CMK (cell line): ENCODE measurements around the gene PTPRS.

Source experiments
- DNase-seq: peaks from one replicate; pipeline ENCODE4 v3.0.0-alpha.2; 2010; ENCODE audit warnings: low read depth

Gene PTPRS

DNA sequence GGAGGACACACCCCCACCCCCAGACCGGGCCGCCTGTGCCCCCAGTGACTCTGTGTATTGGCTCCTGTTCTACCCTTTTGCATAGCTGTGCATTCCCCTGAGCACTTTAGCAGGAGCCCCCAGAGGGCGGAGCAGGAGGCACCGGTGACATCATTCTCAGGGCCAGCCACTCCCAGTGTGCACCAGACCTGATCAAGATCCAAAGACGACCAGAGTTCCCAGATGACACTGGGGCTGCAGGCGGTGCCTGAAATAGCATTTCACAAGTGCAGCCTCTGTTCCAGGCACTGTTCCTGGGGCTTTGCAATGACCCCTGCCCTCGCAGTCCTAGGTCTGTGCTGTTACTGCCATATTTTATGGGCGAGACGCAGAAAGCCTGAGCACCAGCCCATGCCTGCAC lies 14.5 kb upstream of the PTPRS start:
- no peak for DNase-seq

DNA sequence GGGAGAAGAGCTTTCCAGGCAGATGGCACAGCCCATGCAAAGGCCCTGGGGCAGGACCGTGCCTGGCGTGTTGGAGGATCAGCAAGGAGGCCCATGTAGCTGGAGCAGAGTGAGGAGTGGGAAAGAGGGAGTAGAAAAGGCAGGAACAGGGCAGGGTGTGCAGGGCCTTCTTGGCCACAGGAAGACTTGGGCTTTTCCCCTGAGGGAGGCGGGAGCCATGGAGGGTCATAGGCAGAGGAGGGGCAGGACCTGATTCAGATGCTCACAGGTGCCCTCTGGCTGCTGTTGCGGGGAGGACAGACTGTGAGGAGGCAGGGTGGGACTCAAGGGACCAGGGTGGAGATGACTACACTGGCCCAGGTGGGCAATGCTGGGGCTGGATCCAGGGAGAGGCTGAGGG lies 13.8 kb upstream of the PTPRS start:
- no peak for DNase-seq

DNA sequence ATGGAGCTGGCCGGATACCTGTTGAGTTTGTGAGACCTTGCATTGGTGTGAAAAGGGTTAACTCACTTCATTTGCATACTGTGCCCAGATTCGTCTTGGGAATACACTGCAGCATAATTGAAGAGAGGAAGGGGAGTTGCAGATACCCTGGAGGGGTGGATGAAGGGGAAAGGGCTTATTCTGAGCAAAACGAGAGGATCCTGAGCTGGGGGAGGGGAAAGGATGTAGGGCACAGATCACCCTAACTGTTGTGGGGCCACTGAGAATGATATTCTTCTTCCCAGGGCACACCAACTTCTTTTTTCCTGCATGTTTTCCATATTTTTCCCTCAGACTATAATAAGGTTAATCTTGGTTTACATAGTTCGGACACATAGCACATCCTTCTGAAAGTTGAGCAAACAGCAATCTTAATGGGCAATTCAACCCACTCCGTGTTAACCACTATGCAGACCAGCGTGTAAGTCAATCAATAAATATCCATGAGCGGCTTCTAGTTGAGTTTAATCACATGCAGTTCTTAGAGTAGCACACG lies 11.7 kb upstream of the PTPRS start:
- no peak for DNase-seq

DNA sequence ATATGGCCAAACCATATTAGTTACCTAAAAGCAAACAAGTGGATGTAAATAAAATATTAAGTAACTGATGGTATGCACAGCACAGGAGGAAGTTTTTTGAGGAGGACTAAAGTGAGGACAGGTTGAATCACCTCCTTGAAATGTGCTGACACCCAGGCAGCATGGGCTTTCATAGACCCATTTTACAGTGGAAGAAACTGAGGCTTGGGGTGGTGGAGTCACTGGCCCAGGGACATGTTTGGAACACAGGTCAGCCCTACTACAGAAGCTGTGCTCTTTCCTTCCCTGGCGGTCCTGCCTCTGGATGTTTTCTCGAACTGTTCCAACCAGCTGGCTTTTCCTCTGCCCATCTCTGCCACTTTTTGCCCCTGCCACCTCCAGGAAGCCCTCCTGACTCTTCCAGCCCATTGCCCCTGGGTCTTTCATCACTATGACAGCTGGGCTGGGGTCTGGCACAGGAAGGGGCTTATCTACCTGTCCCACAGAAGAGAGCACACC lies 11.2 kb upstream of the PTPRS start:
- DNase-seq, result no peak

DNA sequence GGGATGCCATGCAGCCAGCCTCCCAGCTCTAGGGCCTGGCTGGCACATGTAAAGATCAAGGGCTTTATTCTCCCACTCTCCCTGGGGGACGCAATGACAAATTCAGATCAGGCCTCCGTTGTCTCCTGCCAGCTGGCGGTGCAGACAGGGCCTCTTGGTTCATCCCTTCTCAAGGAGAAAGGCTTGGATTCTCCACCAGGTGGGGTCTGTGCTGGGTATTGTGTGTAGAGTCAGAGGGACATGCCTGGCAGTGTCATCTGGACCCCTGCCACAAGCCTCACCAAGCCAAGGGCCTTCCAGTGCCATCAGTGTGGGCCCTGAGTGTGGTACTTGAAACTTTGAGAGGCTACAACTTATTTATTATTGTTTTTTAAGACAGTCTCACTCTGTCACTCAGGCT lies 8.4 kb upstream of the PTPRS start:
- DNase-seq, result no peak

DNA sequence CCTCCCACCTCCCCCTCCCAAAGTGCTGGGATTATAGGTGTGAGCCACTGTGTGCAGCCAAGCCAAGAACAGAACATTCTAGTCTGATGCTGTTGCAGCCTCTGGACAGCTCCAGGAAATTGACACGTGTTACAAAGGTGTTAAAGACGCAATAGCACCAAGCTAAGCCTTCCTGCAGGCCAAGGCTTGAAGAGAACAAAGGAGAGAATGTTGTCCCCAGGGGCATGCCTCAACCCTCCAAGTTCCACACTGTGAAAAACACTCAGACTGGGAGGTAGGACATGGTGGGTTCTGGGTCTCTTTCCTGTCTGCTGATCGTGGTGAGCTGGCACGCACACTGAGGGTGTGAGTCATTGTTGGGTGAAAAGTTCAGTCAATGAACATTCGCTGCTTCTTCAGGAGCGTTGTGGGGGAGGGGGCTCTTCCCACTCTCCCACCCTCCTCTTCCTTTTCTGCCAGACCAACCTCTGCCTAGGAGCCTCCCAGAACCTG lies 5.3 kb upstream of the PTPRS start:
- DNase-seq, result no peak

DNA sequence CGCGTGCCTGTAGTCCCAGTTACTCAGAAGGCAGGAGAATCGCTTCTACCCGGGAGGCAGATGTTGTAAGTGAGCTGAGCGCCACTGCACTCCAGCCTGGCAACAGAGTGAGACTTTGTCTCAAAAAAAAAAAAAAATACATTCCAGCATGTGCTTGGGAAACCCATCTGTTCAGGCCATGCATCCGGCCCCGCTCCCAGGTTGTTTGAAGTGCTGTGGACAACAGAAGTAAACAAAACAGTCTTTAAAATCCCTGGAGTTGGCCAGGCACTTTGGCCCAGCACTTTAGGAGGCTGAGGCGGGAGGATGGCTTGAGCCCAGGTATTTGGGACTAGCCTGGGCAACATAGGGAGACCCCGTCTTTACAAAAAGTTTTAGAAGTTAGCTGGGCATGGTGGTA lies 3.2 kb upstream of the PTPRS start:
- DNase-seq, result no peak

DNA sequence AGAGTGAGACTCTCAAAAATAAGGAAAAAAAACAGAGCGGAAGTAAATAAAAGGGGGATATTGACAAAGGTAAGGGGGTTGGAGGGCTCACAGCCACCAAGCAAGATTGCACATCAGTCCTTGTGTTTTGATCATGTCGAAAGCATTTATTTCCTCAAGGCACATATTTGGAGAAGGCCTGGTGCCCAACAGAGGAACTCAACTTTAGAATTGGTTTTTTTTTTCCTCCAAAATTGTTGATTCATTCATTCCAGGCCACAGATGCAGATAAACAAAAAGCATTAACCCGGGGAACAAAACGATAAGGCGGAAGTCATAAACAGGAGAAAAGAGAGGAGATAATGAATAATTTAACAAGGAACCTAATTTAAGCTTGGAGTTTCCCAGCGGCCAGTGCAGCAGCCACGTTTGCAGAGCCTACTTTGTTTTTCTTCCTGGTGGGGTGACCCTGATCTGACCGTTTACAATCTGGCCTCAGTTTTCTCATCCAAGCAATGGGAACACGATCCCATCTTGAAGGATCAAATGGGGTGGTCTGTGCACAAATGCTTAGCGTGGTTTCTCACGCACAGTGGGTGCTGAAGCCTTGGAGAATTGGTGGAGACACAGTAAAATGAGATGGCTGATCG lies 2.1 kb upstream of the PTPRS start:
- DNase-seq, result no peak

DNA sequence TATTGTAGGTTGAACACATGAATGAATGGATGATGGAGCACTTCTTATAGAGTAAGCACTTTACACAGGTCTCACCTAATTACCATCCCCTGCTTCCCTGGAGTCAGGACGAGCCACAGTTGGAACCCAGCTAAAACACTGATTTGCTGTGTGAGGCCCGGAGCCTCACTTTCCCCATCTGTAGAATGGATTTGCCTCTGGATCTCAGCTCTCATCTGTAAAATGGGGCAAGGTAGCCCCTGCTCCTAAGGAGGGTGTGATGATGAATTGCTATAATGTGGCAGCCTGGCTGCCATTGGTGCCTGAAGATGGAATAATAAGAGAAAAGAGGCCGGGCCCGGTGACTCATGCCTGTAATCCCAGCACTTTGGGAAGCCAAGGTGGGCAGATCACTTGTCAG lies 1.4 kb upstream of the PTPRS start:
- no peak for DNase-seq

DNA sequence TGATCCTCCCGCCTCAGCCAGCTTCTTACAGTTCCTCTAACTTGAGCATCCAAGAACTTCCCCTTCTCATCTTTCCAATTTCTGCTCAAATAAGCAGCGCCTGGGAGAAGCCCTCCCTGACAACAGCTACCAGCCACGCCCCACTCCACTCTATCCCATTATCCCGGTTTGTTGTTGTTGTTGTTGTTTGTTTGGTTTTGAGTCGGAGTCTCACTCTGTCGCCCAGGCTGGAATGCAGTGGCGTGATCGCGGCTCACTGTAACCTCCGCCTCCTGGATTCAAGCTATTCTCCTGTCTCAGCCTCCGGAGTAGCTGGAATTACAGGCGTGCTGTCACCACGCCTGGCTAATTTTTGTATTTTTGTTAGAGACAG lies 822 bp upstream of the PTPRS start:
- no peak for DNase-seq

DNA sequence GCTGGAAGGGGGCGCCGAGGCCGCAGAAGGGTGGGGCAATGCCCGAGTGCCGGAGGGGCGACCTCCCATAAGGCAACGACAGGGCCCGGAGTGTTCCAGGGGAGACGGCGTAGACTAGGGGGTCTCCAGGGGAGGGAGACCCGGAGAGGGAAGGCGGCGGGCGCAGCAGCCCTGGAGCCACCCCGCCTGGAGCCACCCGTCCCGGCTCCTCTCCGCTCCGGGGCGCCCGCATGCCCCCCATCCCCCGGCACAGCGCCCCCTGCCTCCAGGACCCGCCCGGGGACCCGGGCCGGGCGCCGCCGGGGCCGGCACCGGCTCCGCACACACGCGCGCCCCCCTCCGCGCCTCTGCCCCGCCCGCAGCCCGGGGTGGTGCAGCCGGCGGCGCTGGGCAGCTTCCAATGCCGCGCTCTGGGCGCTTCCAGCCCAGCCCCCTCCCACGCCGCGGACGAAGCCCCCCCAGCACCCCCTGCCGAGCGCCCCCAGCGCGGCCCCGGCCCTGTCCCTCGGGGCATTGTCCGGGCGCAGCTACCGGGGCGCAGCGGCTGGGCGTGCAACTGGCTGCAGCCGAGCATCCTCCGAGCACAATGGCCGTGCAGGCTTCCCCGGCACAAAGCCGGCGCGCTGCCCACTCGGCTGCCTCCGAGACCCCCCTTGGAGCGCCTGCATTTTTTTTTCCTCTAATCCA lies 519 bp downstream of the PTPRS start:
- DNase-seq, result no peak

DNA sequence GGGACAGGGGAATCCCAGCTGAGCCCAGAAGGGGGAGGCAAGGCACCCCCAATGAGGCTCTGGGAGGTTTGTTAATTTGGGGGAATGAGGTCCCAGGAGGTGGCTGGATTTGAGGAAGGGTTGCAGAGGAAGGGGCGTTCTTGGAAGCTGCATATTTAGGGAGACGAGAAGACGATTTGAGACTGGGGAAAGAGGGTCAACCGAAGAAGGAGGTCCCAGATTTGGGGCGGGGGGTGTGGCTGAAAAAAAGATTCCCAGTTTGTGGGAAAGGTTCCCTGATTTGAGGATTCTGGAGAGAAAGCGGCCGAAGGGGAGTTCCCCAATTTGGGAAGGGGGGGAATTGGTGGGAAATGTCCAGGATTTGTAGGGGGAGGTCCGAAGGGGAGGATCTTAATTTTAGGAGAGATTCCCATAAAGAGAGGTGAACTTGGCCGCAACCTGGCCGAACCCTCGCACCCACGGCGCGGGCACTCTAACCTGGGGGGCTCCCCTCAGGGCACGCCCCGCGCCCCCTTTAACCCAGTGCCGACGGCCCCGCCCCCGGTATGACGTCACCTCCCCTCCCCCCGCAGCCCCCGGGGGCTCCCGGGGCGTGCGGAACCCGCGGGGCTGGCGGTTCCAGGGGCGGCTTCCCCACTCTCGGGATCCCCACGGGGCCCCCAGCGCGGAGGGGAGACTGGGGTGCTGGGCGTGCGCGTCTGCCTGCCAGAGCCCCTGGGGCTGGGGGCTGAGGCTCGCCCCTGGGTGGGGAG lies 1.2 kb downstream of the PTPRS start:
- DNase-seq, result no peak

DNA sequence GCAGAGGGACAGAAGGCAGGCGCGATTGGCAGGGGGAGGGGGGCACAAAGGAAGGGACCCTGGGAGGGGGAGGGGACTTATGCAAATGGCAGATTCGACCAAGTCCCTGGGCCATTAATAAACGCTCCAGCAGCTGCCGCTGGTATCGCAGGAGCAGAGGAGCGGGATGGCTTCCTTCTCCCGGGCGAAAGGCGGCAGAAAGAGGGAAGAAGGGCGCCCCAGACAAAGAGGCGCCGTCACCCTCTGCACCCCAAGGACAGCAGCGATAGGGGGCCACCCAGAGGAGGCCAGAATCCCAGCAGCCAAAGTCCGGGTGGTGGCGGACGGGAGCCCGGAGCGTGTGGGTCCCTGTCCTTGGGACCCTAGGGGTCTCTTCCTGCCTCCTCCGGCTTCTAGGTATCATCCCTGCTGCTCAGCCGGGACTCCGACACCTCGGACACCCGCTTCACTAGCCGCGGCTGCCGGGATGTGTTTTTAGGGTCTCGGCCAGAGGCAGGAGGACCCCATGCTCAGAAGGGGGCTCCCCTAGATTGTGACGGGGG lies 1.9 kb downstream of the PTPRS start:
- DNase-seq, result no peak

DNA sequence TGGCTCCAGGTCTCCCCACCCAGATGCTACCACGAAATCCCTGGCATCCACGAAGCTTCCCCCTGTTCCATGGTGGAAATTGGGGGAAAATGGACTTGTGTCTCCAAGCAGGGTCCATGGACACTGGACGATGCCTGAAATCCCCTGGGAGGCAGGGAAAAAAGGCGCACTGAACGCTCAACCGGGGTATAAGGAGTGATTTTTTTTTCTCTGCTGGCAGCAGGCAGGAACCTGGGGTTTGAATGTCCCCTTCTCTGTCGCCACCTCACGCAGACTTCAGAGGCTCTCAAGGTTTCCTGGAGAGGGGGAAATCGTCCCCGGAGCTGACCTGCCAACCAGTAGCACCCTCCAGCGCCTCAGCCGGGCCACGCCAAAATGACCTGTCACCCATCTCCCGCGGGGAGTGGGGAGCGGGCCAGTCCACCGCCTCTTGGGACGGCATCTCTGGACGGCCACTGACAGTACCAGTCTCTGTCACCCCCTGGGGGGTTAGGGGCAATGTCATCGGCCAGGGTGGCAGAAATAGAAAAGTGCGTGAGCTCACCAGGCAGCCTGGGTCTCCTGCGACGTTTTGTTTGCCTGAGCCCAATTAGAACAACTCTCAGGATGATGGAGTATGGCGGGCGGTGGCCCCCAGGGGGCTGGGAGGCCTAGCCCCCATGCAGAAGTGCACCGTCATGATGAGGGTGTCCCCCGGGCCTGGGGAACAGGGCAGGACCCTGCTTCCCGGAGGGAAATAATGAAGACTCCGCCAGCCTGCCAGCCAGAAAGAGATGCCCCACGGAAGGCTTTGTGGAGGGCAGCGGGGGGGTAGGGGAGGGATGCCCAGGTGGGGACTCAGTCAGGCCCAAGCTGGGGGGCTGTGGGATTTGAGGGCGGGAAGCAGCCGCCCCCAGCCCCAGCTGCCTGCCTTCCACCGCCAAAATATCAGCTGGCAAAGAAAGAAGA lies 2.6 kb downstream of the PTPRS start:
- no peak for DNase-seq

DNA sequence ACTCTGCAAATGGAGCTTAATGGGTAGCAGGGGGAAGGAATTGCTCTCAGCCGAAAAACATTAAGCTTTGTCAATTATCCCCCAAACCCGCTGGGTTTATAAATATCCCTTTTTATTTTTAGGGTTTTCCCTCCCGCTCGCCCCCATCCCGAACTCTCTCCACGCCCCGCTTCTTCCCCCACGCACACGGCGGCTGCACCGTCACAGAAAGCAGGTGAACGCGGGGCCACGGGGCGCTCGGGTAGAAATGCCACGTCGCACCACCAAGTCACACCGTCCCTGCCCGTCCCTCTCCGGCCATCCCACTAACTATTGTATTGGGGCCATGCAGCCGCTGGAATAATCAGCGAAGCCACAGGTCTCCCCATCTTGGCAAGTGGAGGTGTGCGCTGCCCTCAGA lies 3.5 kb downstream of the PTPRS start:
- no peak for DNase-seq

DNA sequence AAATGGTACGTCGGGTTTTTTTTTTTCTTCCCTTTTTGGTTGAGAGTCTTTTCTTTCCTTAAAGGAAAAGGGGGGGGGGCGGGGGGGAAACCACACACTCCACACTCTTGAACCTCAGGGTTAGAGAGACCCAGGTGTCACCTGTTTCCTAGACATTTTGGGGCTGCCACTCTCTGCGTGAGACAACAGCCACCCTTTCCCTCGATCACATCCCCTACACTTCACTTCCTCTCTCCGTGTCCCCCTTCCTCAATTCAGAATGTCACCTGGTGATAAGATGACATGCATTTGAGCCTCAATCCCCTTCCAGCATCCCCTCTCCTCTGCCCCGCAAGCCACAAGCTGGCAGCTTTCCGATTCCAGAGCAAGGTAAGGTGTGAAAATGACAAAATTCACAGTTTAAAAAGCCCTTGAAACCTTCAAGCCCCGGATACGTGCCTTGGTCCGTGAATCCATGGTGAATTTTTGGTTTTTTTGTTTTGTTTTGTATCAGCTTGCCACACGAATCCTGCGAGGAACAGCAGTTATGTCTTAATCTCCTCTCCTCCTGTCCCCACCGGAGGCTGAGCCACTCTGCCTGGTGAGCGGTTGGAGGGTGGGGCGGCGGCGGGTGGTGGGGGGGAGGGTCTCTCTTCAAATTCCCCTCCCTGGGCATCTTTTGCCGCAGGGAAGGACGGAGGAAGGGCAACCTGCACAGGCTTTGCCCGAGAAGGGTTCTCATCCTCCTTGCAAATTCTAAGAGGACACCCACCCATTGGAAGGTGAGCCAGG lies 4.2 kb downstream of the PTPRS start:
- no peak for DNase-seq

DNA sequence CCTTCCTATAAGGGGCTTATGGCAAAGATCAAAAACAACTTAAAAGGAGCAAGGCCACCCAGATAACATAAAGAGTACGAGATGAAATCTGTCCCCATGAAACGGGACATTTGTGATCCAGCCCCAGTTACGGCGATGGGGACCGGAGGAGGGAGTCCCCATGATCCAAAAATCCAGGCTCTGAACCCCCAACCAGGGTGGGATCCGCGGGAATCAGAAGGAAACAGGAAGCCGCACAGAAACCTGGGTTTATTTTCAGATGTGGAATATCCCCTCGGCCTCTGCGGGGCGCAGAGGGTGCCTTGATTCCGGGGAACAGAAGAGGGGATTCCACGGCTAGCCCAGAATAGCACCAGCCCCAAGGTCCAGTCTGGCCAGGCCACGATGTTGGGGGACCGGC lies 5.0 kb downstream of the PTPRS start:
- no peak for DNase-seq

DNA sequence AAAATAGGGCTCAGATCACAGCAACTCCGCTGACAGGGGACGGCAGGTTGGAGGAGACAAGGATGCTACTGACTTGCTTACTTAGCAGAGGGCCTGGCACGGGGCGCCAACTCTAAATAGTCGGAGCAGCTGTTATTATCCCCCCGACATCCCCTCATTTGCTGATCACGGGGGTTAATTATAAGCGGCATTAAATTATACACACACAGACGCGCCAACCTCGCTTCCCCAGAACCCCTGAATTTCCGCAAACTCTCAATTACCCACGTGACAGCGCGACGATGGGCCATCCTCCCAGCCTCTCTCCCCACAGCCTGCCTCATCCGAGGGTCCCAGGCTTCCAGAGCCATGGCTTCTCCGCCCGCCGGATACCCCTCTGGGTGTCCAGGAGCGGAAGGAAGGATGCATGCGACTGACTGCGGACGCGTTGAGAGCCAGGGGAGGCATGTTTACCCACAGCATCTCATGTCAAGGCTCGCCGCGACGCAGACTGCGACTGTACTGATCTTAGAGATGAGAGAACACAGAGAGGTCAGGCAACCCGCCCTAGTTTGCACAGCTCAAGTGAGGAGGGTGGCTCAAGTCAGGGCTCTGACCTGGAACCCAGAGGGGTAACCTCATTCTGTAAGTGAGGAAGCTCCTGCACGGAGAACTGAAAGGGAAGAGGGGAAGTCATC lies 5.7 kb downstream of the PTPRS start:
- DNase-seq, result no peak

DNA sequence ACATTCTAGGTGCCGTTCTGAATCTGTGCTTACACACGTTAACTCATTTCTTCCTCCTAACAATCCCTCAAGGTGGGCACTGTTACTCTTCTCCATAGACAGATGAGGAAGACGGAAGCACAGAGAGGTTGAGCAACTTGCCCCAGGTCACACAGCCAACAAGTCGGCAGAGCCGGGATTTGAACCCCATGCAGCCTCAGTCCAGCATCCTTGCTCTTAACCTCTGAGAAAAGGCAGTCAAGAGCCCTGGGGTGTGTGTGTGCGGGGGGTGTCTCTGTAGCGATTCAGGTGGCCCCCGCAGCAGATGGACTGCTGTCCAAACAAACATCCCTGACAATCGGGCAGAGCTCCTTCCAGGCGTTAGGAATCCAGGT lies 6.3 kb downstream of the PTPRS start:
- DNase-seq, result no peak
